Activated CD4-positive, CD25-positive, alpha-beta regulatory T cell treated with anti-CD3 and anti-CD28 coated beads, Interleukin-2, amount 50 U/mL, for 24 hours (primary cell): ENCODE results near the gene TMEM88.

ENCODE experiments used
- ATAC-seq, 2 donors: fragments of 150-1000 bp; cut with Tn5 transposase; one replicate each; pipeline ENCODE4 v1.10.0; 2021; ENCODE audit warnings: mild to moderate bottlenecking in 1 of 2, moderate library complexity in 1 of 2

The TMEM88 gene

GRCh38 chr17:7833011-7833794 is 21.7 kb upstream of the TMEM88 start:
- ATAC-seq: no peak

GRCh38 chr17:7833795-7834541 is 20.9 kb upstream of the TMEM88 start, which contains the start of gene KDM6B:
KDM6B (plus strand) TSS chr17:7834217; CDS start chr17:7845555, 11,338 bp downstream.
- peak; percentile 62 to 64 for ATAC-seq

GRCh38 chr17:7834542-7834956 is 20.3 kb upstream of the TMEM88 start:
- ATAC-seq: peak; percentile 1

- peak; percentile 62 to 63 for ATAC-seq
These were observed 19.7 kb upstream of the TMEM88 start for GRCh38 chr17:7834957-7835813.

- peak; percentile 1 for ATAC-seq
These were observed 18.9 kb upstream of the TMEM88 start for GRCh38 chr17:7835814-7836595.

- ATAC-seq: no peak
These were observed 18.1 kb upstream of the TMEM88 start for GRCh38 chr17:7836596-7837407.

- ATAC-seq: no peak
These were observed 17.3 kb upstream of the TMEM88 start for GRCh38 chr17:7837408-7838088.

- ATAC-seq: no peak
These were observed 16.5 kb upstream of the TMEM88 start for GRCh38 chr17:7838090-7839075.

- ATAC-seq: no peak
These were observed 15.5 kb upstream of the TMEM88 start for GRCh38 chr17:7839190-7839875.

GRCh38 chr17:7839876-7840261 is 15.0 kb upstream of the TMEM88 start:
- ATAC-seq: no peak

GRCh38 chr17:7840441-7840840 is 14.4 kb upstream of the TMEM88 start:
- no peak for ATAC-seq

GRCh38 chr17:7840875-7841274 is 14.0 kb upstream of the TMEM88 start:
- ATAC-seq: no peak

- peak; percentile 58 to 62 for ATAC-seq
These were observed 13.4 kb upstream of the TMEM88 start for GRCh38 chr17:7841396-7841914.

GRCh38 chr17:7841915-7842379 is 12.9 kb upstream of the TMEM88 start:
- ATAC-seq: peak; percentile 9 to 12

- peak; percentile 48 to 53 for ATAC-seq
These were observed 12.2 kb upstream of the TMEM88 start for GRCh38 chr17:7842380-7843256.

- no peak for ATAC-seq
These were observed 11.7 kb upstream of the TMEM88 start for GRCh38 chr17:7843257-7843535.

GRCh38 chr17:7843536-7844291 is 11.2 kb upstream of the TMEM88 start:
- ATAC-seq: peak; percentile 6 to 9
